ENCODE results near the gene GALNT12. TPM values are rescaled to one million over a fixed set of nuclear protein-coding genes. Genes with fewer than 3 reads are reported as not detected.

Gene GALNT12
- total and polyA plus RNA-seq, 2 experiments from 2014 or later, result 14.6 to 23.6 TPM

- TF ChIP-seq ZNF462 (CRISPR knock-in tag; IDR thresholded peaks at IDR 0.05) (no peak), EZH2 (IDR thresholded peaks at IDR 0.05; ENCODE audit: low read depth, unreplicated experiment) (no peak), NANOG (IDR thresholded peaks at IDR 0.05; ENCODE audit: borderline replicate concordance) (no peak), ZNF114 (CRISPR knock-in tag; IDR thresholded peaks at IDR 0.05) (no peak)
Observed at GRCh38 chr9:98818764-98819163, 11.3 kb downstream of the GALNT12 start (continued).

GRCh38 chr9:98819231-98819630 is 11.8 kb downstream of the GALNT12 start:
- Histone ChIP-seq H4K20me1 (replicated peaks; ENCODE audit: insufficient read depth) (peaks cover 1% of the 10 kb centered on the region; the same call in 1 of the 2 replicates), H3K36me3 (ENCODE audit: insufficient read depth) (no peaks in the 10 kb centered on the region), H3K4me1 (ENCODE audit: insufficient read depth) (no peaks in the 10 kb centered on the region), H3K79me2 (replicated peaks; ENCODE audit: insufficient read depth) (no peaks in the 10 kb centered on the region), H3K27ac (ENCODE audit: low read depth) (no peak overlapping the region), H3K9me2 (ENCODE audit: insufficient read depth) (no peaks in the 10 kb centered on the region), H3K4me2 (no peak overlapping the region), H3K4me3 (no peak overlapping the region), H3K27me3 (ENCODE audit: insufficient read depth) (no peaks in the 10 kb centered on the region), H3F3A (replicated peaks; ENCODE audit: low read depth) (no peaks in the 10 kb centered on the region), H2AFZ (no peak overlapping the region)
- Mint-ChIP-seq H3K4me1 (no peaks in the 10 kb centered on the region), H3K27me3 (ENCODE audit: insufficient read depth, low read depth, poor library complexity) (peaks cover 6% of the 10 kb centered on the region), H3K4me3 (no peak overlapping the region), H3K27ac (no peak overlapping the region), H3K9me3 (no peaks in the 10 kb centered on the region; the same call in 2 of the 3 replicates), H3K36me3 (ENCODE audit: low read depth) (peaks cover 14% of the 10 kb centered on the region)
- no peak for TF ChIP-seq CTCF (conservative IDR thresholded peaks at IDR 0.05; ENCODE audit: low read depth in 2 of 2)
- DNase-seq (ENCODE audit: low spot score), result no peak
- no peak for ATAC-seq
